ENCODE results near the gene DMAP1. TPM values are rescaled to one million over a fixed set of nuclear protein-coding genes. Genes with fewer than 3 reads are reported as not detected.

Gene DMAP1
- total RNA-seq, 2 experiments from 2014 or later: 53.4 to 56.9 TPM

- no peaks in the 10 kb centered on the region for H3K27me3 ChIP-seq (ENCODE audit: control insufficient read depth in 1 of 2, insufficient read depth in 2 of 2, low read length in 2 of 2)
- Mint-ChIP-seq H3K9me3 (no peaks in the 10 kb centered on the region), H3K4me3 (no peak overlapping the region), H3K27me3 (no peaks in the 10 kb centered on the region), H3K36me3 (ENCODE audit: low read depth) (peaks cover 18% of the 10 kb centered on the region), H3K27ac (no peak overlapping the region), H3K4me1 (ENCODE audit: low read depth) (peaks cover 18% of the 10 kb centered on the region)
- H3K9me3 ChIP-seq (ENCODE audit: control insufficient read depth in 1 of 2, insufficient read depth in 1 of 2, low read length in 2 of 2): no peaks in the 10 kb centered on the region
- CTCF ChIA-PET: interaction anchor here (1.2 to 2.4 kb wide), 2 partner anchors 13 to 22 kb away, joined by 4 to 9 read pairs; no protein-coding TSS in a partner anchor
- peaks cover 7% of the 10 kb centered on the region for H3K4me1 ChIP-seq (ENCODE audit: insufficient read depth, low read length)
- TF ChIP-seq CTCF (IDR thresholded peaks at IDR 0.05): no peak
- no peak overlapping the region for H3K27ac ChIP-seq (ENCODE audit: low read depth in 1 of 2, low read length in 2 of 2)
- H3K36me3 ChIP-seq (ENCODE audit: insufficient read depth, low read length): peaks cover 9% of the 10 kb centered on the region
- POLR2A ChIA-PET: interaction anchor here (1.3 kb wide), 1 partner anchor 114 kb away, joined by 3 read pairs; no protein-coding TSS in a partner anchor
- intact Hi-C loops (cut with DNase I, micrococcal nuclease): loop anchor here in 1 of 2 experiments (5.0 kb wide), 1 partner anchor 37 kb away; no protein-coding TSS in a partner anchor
- no peak overlapping the region for H3K4me3 ChIP-seq (ENCODE audit: low read length)
- no peak for ATAC-seq (ENCODE audit: poor library complexity)
- DNase-seq: no peak
These were observed 26.2 kb downstream of the DMAP1 start for GRCh38 chr1:44239331-44239960.

- Histone ChIP-seq H3K27me3 (ENCODE audit: control insufficient read depth in 1 of 2, insufficient read depth in 2 of 2, low read length in 2 of 2) (no peaks in the 10 kb centered on the region), H3K4me3 (ENCODE audit: low read length) (no peak overlapping the region), H3K9me3 (ENCODE audit: control insufficient read depth in 1 of 2, insufficient read depth in 1 of 2, low read length in 2 of 2) (no peaks in the 10 kb centered on the region), H3K36me3 (ENCODE audit: insufficient read depth, low read length) (peaks cover 9% of the 10 kb centered on the region), H3K27ac (ENCODE audit: low read depth in 1 of 2, low read length in 2 of 2) (no peak overlapping the region), H3K4me1 (ENCODE audit: insufficient read depth, low read length) (peaks cover 7% of the 10 kb centered on the region)
- TF ChIP-seq CTCF (IDR thresholded peaks at IDR 0.05): no peak
- Mint-ChIP-seq H3K27me3 (no peaks in the 10 kb centered on the region), H3K9me3 (no peaks in the 10 kb centered on the region), H3K27ac (no peak overlapping the region), H3K4me3 (no peak overlapping the region), H3K36me3 (ENCODE audit: low read depth) (peaks cover 21% of the 10 kb centered on the region), H3K4me1 (ENCODE audit: low read depth) (peaks cover 18% of the 10 kb centered on the region)
- CTCF ChIA-PET: interaction anchor here (2.4 kb wide), 1 partner anchor 22 kb away, joined by 9 read pairs; no protein-coding TSS in a partner anchor
- POLR2A ChIA-PET: no interaction called here
- intact Hi-C loops (cut with DNase I, micrococcal nuclease): loop anchor here in 1 of 2 experiments (5.0 kb wide), 1 partner anchor 38 kb away; no protein-coding TSS in a partner anchor
- ATAC-seq (ENCODE audit: poor library complexity) (no peak), DNase-seq (no peak)
These were observed 26.7 kb downstream of the DMAP1 start for GRCh38 chr1:44239961-44240371.

GRCh38 chr1:44240802-44241671, 27.8 kb downstream of the DMAP1 start:
- Mint-ChIP-seq H3K4me1 (ENCODE audit: low read depth) (peaks cover 18% of the 10 kb centered on the region), H3K36me3 (ENCODE audit: low read depth) (peaks cover 22% of the 10 kb centered on the region), H3K4me3 (no peak overlapping the region), H3K27ac (no peak overlapping the region), H3K27me3 (no peaks in the 10 kb centered on the region), H3K9me3 (no peaks in the 10 kb centered on the region)
- ChIA-PET POLR2A (no interaction called here), CTCF (no interaction called here)
- DNase-seq: no peak
- intact Hi-C loops (cut with DNase I, micrococcal nuclease): no loop called here
- H3K4me1 ChIP-seq (ENCODE audit: insufficient read depth, low read length): peaks cover 7% of the 10 kb centered on the region
- no peak for ATAC-seq (ENCODE audit: poor library complexity)
- TF ChIP-seq CTCF (IDR thresholded peaks at IDR 0.05): no peak
- no peak overlapping the region for H3K4me3 ChIP-seq (ENCODE audit: low read length)
- peaks cover 9% of the 10 kb centered on the region for H3K36me3 ChIP-seq (ENCODE audit: insufficient read depth, low read length)
- no peak overlapping the region for H3K27ac ChIP-seq (ENCODE audit: low read depth in 1 of 2, low read length in 2 of 2)
- H3K9me3 ChIP-seq (ENCODE audit: control insufficient read depth in 1 of 2, insufficient read depth in 1 of 2, low read length in 2 of 2): no peaks in the 10 kb centered on the region
- no peaks in the 10 kb centered on the region for H3K27me3 ChIP-seq (ENCODE audit: control insufficient read depth in 1 of 2, insufficient read depth in 2 of 2, low read length in 2 of 2)

Measured in CD4-positive, alpha-beta T cell (primary cell).